Measurements from ENCODE around the gene SIRT6. TPM values are rescaled to one million over a fixed set of nuclear protein-coding genes. Genes with fewer than 3 reads are reported as not detected.

Gene SIRT6
- total and polyA plus RNA-seq, 9 of the 15 experiments (the other 6 are each of a cell fraction or from before 2014, with no cell fraction given), result 1.4 to 41.1 (median 10.2) TPM

GRCh38 chr19:4197625-4198466 lies 15.5 kb upstream of the SIRT6 start (continued):
- no peak for TF ChIP-seq ZNF639 (CRISPR knock-in tag; conservative IDR thresholded peaks at IDR 0.05 in 1 of 2, IDR thresholded peaks at IDR 0.05 in 1 of 2)
- TF ChIP-seq FOXP4 (CRISPR knock-in tag; IDR thresholded peaks at IDR 0.05; ENCODE audit: borderline replicate concordance), result 0 out of 2 replicates have a peak, but pooled peaks have one; percentile 62
- 0 out of 2 replicates have a peak, but pooled peaks have one; percentile 10 for TF ChIP-seq CBFA2T3 (IDR thresholded peaks at IDR 0.05)
- TF ChIP-seq ZNF512 (tag; IDR thresholded peaks at IDR 0.05), result peak; percentile 95
- TF ChIP-seq MAFF (IDR thresholded peaks at IDR 0.05; ENCODE audit: low read length), result no peak
- no peak for TF ChIP-seq ZBTB26 (CRISPR knock-in tag; IDR thresholded peaks at IDR 0.05)
- no peak for TF ChIP-seq ZNF282 (CRISPR knock-in tag; IDR thresholded peaks at IDR 0.05)
- peak in 1 of 2 experiments; percentile 66; a peak in 1 of 4 replicates for TF ChIP-seq FOXA3 (CRISPR knock-in tag; conservative IDR thresholded peaks at IDR 0.05 in 1 of 2, IDR thresholded peaks at IDR 0.05 in 1 of 2)
- no peak for TF ChIP-seq HNRNPK (IDR thresholded peaks at IDR 0.05; ENCODE audit: low read depth, low read length, poor library complexity, severe bottlenecking)
- no peak for TF ChIP-seq ARID4B (CRISPR knock-in tag; IDR thresholded peaks at IDR 0.05)

All from K562 (cell line).